ENCODE results near the gene GIPC1. TPM values are rescaled to one million over a fixed set of nuclear protein-coding genes. Genes with fewer than 3 reads are reported as not detected.
"Not testable (repeated sequence)": the region's sequence is repeated elsewhere in the genome, so short reads cannot be mapped to it uniquely, and the experiment has no call there.

Gene GIPC1
- total and polyA plus RNA-seq, 8 donors: 43.7 to 154 (median 64.9) TPM

- Histone ChIP-seq H3K4me3 (no peak overlapping the region), H3K27ac (no peak overlapping the region), H3K9me3 (no peaks in the 10 kb centered on the region), H3K4me1 (peaks cover 0 to 5% of the 10 kb centered on the region in 2 donors), H3K36me3 (peaks cover 0 to 5% of the 10 kb centered on the region in 2 donors), H3K27me3 (no peaks in the 10 kb centered on the region)
- ATAC-seq (no peak), DNase-seq (no peak)
- intact Hi-C loops (cut with DNase I): no loop called here
- TF ChIP-seq CTCF (IDR thresholded peaks at IDR 0.05): no peak
Observed at GRCh38 chr19:14544047-14544446, 48.1 kb upstream of the GIPC1 start.

GRCh38 chr19:14542711-14543328, 46.9 kb upstream of the GIPC1 start:
- H3K36me3 ChIP-seq: no peaks in the 10 kb centered on the region
- no peaks in the 10 kb centered on the region for H3K9me3 ChIP-seq
- no peaks in the 10 kb centered on the region for H3K27me3 ChIP-seq
- DNase-seq (no peak), ATAC-seq (peak; percentile 63)
- no peak for TF ChIP-seq CTCF (IDR thresholded peaks at IDR 0.05)
- H3K27ac ChIP-seq: no peak overlapping the region
- no peak overlapping the region for H3K4me3 ChIP-seq
- peaks cover 0 to 9% of the 10 kb centered on the region in 2 donors for H3K4me1 ChIP-seq
- intact Hi-C loops (cut with DNase I): no loop called here

GRCh38 chr19:14541979-14542378, 46.1 kb upstream of the GIPC1 start:
- ATAC-seq; DNase-seq; H3K27me3 ChIP-seq; H3K4me3 ChIP-seq; H3K9me3 ChIP-seq; H3K36me3 ChIP-seq; intact Hi-C loops (cut with DNase I); H3K27ac ChIP-seq; H3K4me1 ChIP-seq: not testable (repeated sequence)

GRCh38 chr19:14540741-14541525, 45.0 kb upstream of the GIPC1 start:
- no peaks in the 10 kb centered on the region for H3K27me3 ChIP-seq
- no peaks in the 10 kb centered on the region for H3K9me3 ChIP-seq
- H3K4me3 ChIP-seq: no peak overlapping the region
- intact Hi-C loops (cut with DNase I): no loop called here
- DNase-seq: no peak
- peaks cover 0 to 14% of the 10 kb centered on the region in 2 donors for H3K4me1 ChIP-seq
- TF ChIP-seq CTCF (IDR thresholded peaks at IDR 0.05): no peak
- H3K36me3 ChIP-seq: no peaks in the 10 kb centered on the region
- no peak for ATAC-seq
- no peak overlapping the region for H3K27ac ChIP-seq

- peak overlapping the region in 1 of 2 donors; percentile 23 for H3K4me3 ChIP-seq
- peak; percentile 25 to 89 (median 84) for DNase-seq
- H3K27ac ChIP-seq: peak overlapping the region in 1 of 2 donors; percentile 33
- no peaks in the 10 kb centered on the region for H3K9me3 ChIP-seq
- ATAC-seq: peak; percentile 90
- no peak for TF ChIP-seq CTCF (IDR thresholded peaks at IDR 0.05)
- H3K4me1 ChIP-seq: peaks cover 0 to 15% of the 10 kb centered on the region in 2 donors
- intact Hi-C loops (cut with DNase I): no loop called here
- no peaks in the 10 kb centered on the region for H3K36me3 ChIP-seq
- no peaks in the 10 kb centered on the region for H3K27me3 ChIP-seq
Observed at GRCh38 chr19:14536926-14537692, 41.2 kb upstream of the GIPC1 start.

Measured in left lung (tissue), 10 donors.